HCT116 (cell line): ENCODE results near the gene CAPN5. TPM values are rescaled to one million over a fixed set of nuclear protein-coding genes. Genes with fewer than 3 reads are reported as not detected.

Experiments
- ATAC-seq: fragments of 200-7000 bp; cut with Tn5 transposase; 2 replicates; pipeline ENCODE4 v1.9.1; 2020; ENCODE audit warnings: mild to moderate bottlenecking, moderate library complexity
- BruUV-seq: library from RNA; stranded (reverse); fragments of 400-500 nt; replicated peaks from 2 replicates; lab custom pipeline; 2021; lab: Mats Ljungman, UMichigan
- CTCF ChIA-PET: fragments of 300-600 bp; sonication (Branson Sonifier 250); formaldehyde crosslinking; loops from one replicate; lab custom pipeline; 2021; ENCODE audit warnings: antibody characterized with exemption; lab: Charles Lee
- POLR2A ChIA-PET: fragments of 300-600, 350-600 bp; sonication (Branson Sonifier 250); formaldehyde crosslinking; loops from one replicate; lab custom pipeline; 2021; ENCODE audit warnings: antibody characterized with exemption; lab: Charles Lee
- RAD21 ChIA-PET, 2 experiments: fragments of 300-600 bp; sonication (Branson Sonifier 250); formaldehyde crosslinking; loops; one replicate each; lab custom pipeline; 2023; ENCODE audit warnings: low total read pairs in 2 of 2; ENCODE audit not compliant: uncharacterized antibody in 2 of 2, unreplicated experiment in 2 of 2, low non-redundant PET in 1 of 2; lab: Charles Lee
- DNase-seq: peaks from one replicate; pipeline ENCODE4 v3.0.0-alpha.2; 2010; ENCODE audit warnings: low read depth, low spot score
- H2AFZ ChIP-seq: fragments of 200-600 bp; shearing (Covaris generic), sonication (generic); 2 replicates; pipeline ENCODE4 v1.6.1; 2017; ENCODE audit warnings: low read depth, mixed run types, mixed read lengths, antibody characterized with exemption, low read length; ENCODE audit not compliant: poor library complexity, severe bottlenecking
- H3K27ac ChIP-seq: 2 replicates; pipeline ENCODE4 v1.5.1; 2012; ENCODE audit warnings: low read depth, low read length
- H3K27me3 ChIP-seq: fragments of 200-600 bp; sonication (generic); 2 replicates; pipeline ENCODE4 v1.6.1; 2016; ENCODE audit warnings: mixed run types, low read length, mixed read lengths; ENCODE audit not compliant: insufficient read depth
- H3K36me3 ChIP-seq, 2 experiments: fragments of 200-500 bp in 1 of 2; fragments of 200-600 bp in 1 of 2; sonication (Bioruptor generic) in 1 of 2; sonication (generic) in 1 of 2; 2 replicates each; pipeline versions ENCODE4 v1.5.1 to v1.6.1; 2014 to 2016; ENCODE audit warnings: low read length in 2 of 2, inconsistent platforms in 1 of 2, mixed read lengths in 1 of 2, mixed run types in 1 of 2; ENCODE audit not compliant: insufficient read depth in 2 of 2, control insufficient read depth in 1 of 2
- H3K4me1 ChIP-seq, 2 experiments: fragments of 200-600 bp in 1 of 2; sonication (generic) in 1 of 2; 2 replicates each; pipeline versions ENCODE4 v1.5.1 to v1.6.1; 2012 to 2017; ENCODE audit warnings: low read length in 2 of 2, inconsistent platforms in 1 of 2, mild to moderate bottlenecking in 1 of 2, mixed read lengths in 1 of 2, mixed run types in 1 of 2, moderate library complexity in 1 of 2; ENCODE audit not compliant: insufficient read depth in 2 of 2, control insufficient read depth in 1 of 2
- H3K4me2 ChIP-seq: fragments of 200-600 bp; sonication (generic); 2 replicates; pipeline ENCODE4 v1.6.1; 2017; ENCODE audit warnings: mixed run types, low read length, mixed read lengths
- H3K4me3 ChIP-seq, 2 experiments: fragments of 200-600 bp in 1 of 2; sonication (generic) in 1 of 2; replicated peaks in 1 of 2; 2 replicates each; pipeline ENCODE4 v1.5.1; 2011 to 2016; ENCODE audit warnings: low read length in 2 of 2, control low read depth in 1 of 2, low read depth in 1 of 2, mild to moderate bottlenecking in 1 of 2, mixed read lengths in 1 of 2, mixed run types in 1 of 2
- H3K79me2 ChIP-seq: fragments of 200-600 bp; sonication (generic); 2 replicates; pipeline ENCODE4 v1.6.1; 2017; ENCODE audit warnings: mild to moderate bottlenecking, mixed run types, low read length, moderate library complexity, mixed read lengths; ENCODE audit not compliant: insufficient read depth
- H3K9ac ChIP-seq: fragments of 200-600 bp; sonication (generic); 2 replicates; pipeline ENCODE4 v1.6.1; 2016; ENCODE audit warnings: low read length, mixed read lengths
- H3K9me2 ChIP-seq: fragments of 200-600 bp; sonication (generic), shearing (Covaris generic); 2 replicates; pipeline ENCODE4 v1.6.1; 2017; ENCODE audit warnings: mixed run types, mild to moderate bottlenecking, moderate library complexity; ENCODE audit not compliant: insufficient read depth
- H3K9me3 ChIP-seq, 2 experiments: fragments of 200-500 bp in 1 of 2; fragments of 200-600 bp in 1 of 2; sonication (Bioruptor generic) in 1 of 2; sonication (generic) in 1 of 2; 2 replicates each; pipeline ENCODE4 v1.6.1; 2014 to 2017; ENCODE audit warnings: low read length in 2 of 2, mixed read lengths in 2 of 2, inconsistent platforms in 1 of 2, low read depth in 1 of 2, mild to moderate bottlenecking in 1 of 2, mixed run types in 1 of 2, moderate library complexity in 1 of 2; ENCODE audit not compliant: control insufficient read depth in 1 of 2, insufficient read depth in 1 of 2
- H4K20me1 ChIP-seq: fragments of 200-600 bp; sonication (generic), shearing (Covaris generic); 2 replicates; pipeline ENCODE4 v1.6.1; 2017; ENCODE audit warnings: mixed run types, mild to moderate bottlenecking, moderate library complexity; ENCODE audit not compliant: insufficient read depth
- ATF3 ChIP-seq: IDR thresholded peaks from 2 replicates; pipeline ENCODE4 v1.6.1; 2012
- CBX3 ChIP-seq: IDR thresholded peaks from 2 replicates; pipeline ENCODE4 v1.6.1; 2012; ENCODE audit warnings: low read depth
- CEBPB ChIP-seq: IDR thresholded peaks from 2 replicates; pipeline ENCODE4 v1.6.1; 2012; ENCODE audit warnings: low read depth
- ELF1 ChIP-seq: IDR thresholded peaks from 2 replicates; pipeline ENCODE4 v1.6.1; 2012; ENCODE audit warnings: low read depth, borderline replicate concordance
- EZH2phosphoT487 ChIP-seq: fragments of 200-600 bp; IDR thresholded peaks from 2 replicates; pipeline ENCODE4 v1.6.1; 2018; ENCODE audit warnings: antibody characterized with exemption, borderline replicate concordance
- FOSL1 ChIP-seq: IDR thresholded peaks from 2 replicates; pipeline ENCODE4 v1.6.1; 2012; ENCODE audit warnings: low read depth
- JUND ChIP-seq: IDR thresholded peaks from 2 replicates; pipeline ENCODE4 v1.6.1; 2012
- POLR2AphosphoS5 ChIP-seq: IDR thresholded peaks from 2 replicates; pipeline ENCODE4 v1.6.1; 2011; ENCODE audit warnings: mild to moderate bottlenecking, low read depth, low read length, moderate library complexity
- REST ChIP-seq: IDR thresholded peaks from 2 replicates; pipeline ENCODE4 v1.6.1; 2012; ENCODE audit warnings: low read depth
- SRF ChIP-seq: IDR thresholded peaks from 2 replicates; pipeline ENCODE4 v1.6.1; 2012; ENCODE audit warnings: low read depth
- TCF7L2 ChIP-seq: IDR thresholded peaks from 2 replicates; pipeline ENCODE4 v1.7.0; 2011; ENCODE audit warnings: borderline replicate concordance, inconsistent platforms; ENCODE audit not compliant: insufficient read depth, insufficient read length; ENCODE audit errors: extremely low read depth
- ZBTB33 ChIP-seq: IDR thresholded peaks from 2 replicates; pipeline ENCODE4 v1.6.1; 2011; ENCODE audit warnings: mild to moderate bottlenecking, low read length, moderate library complexity; ENCODE audit not compliant: insufficient replicate concordance; ENCODE audit errors: extremely low read depth
- ZFX ChIP-seq: fragments of 450-650 bp; IDR thresholded peaks from 2 replicates; pipeline ENCODE4 v1.6.1; 2017
- intact Hi-C: fragments of 100-400 bp; cut with micrococcal nuclease; formaldehyde crosslinking; loops from 2 replicates; pipeline ENCODE4 v1.10.0; 2022
- total RNA-seq: library from RNA; stranded (reverse); gene quantifications from one replicate; pipeline ENCODE4 v1.2.1, GENCODE V29; 2021; ENCODE audit not compliant: unreplicated experiment

CAPN5 gene
- total RNA-seq, 1 experiment from 2014 or later: 8.6 TPM

- no TSS peak for BruUV-seq
- Histone ChIP-seq H3K9me3 (no peaks in the 10 kb centered on the region), H3K4me1 (peaks cover 0 to 5% of the 10 kb centered on the region in 2 experiments; a peak in 1 of 4 replicates), H3K4me2 (no peak overlapping the region), H3K4me3 (no peak overlapping the region), H3K27ac (no peak overlapping the region), H2AFZ (no peak overlapping the region), H3K9me2 (no peaks in the 10 kb centered on the region), H3K36me3 (no peaks in the 10 kb centered on the region), H3K27me3 (no peaks in the 10 kb centered on the region), H3K79me2 (no peaks in the 10 kb centered on the region), H3K9ac (no peak overlapping the region), H4K20me1 (no peaks in the 10 kb centered on the region)
- intact Hi-C loops: no loop called here
- POLR2A ChIA-PET: no interaction called here
- RAD21 ChIA-PET: no interaction called here
- DNase-seq (no peak), ATAC-seq (no peak)
- CTCF ChIA-PET: no interaction called here
- no peak for TF ChIP-seq ATF3
- TF ChIP-seq EZH2phosphoT487: no peak
- TF ChIP-seq FOSL1: no peak
- no peak for TF ChIP-seq ZBTB33
- TF ChIP-seq POLR2AphosphoS5: no peak
- TF ChIP-seq JUND: no peak
- no peak for TF ChIP-seq CEBPB
- TF ChIP-seq ELF1: no peak
- TF ChIP-seq TCF7L2: no peak
- no peak for TF ChIP-seq SRF
- TF ChIP-seq ZFX: no peak
- TF ChIP-seq REST: no peak
- TF ChIP-seq CBX3: no peak
These were observed 82.4 kb downstream of the CAPN5 start for GRCh38 chr11:77148963-77149715.
